ENCODE measurements around the gene LRRC25.

LRRC25 gene

GRCh38 chr19:18432275-18433014 lies 35.0 kb upstream of the LRRC25 start:
- no peaks in the 10 kb centered on the region for H3K9me3 Mint-ChIP-seq
- DNase-seq (ENCODE audit: low spot score in 2 of 2), result no peak
- H3K27me3 Mint-ChIP-seq, result no peaks in the 10 kb centered on the region
- H3K36me3 Mint-ChIP-seq (ENCODE audit: insufficient read depth), result peaks cover 25% of the 10 kb centered on the region
- H3K4me1 Mint-ChIP-seq, result peaks cover 9% of the 10 kb centered on the region
- H3K4me3 Mint-ChIP-seq, result peak overlapping the region; percentile 54
- ATAC-seq (replicated peaks; ENCODE audit: extremely low read depth, poor library complexity, severe bottlenecking), result no peak
- H3K27ac Mint-ChIP-seq (ENCODE audit: low read depth), result no peak overlapping the region

GRCh38 chr19:18431351-18432197 lies 34.2 kb upstream of the LRRC25 start:
- Mint-ChIP-seq H3K27ac (ENCODE audit: low read depth) (no peak overlapping the region), H3K36me3 (ENCODE audit: insufficient read depth) (peaks cover 23% of the 10 kb centered on the region), H3K27me3 (no peaks in the 10 kb centered on the region), H3K4me3 (peak overlapping the region; percentile 54), H3K9me3 (no peaks in the 10 kb centered on the region), H3K4me1 (peaks cover 8% of the 10 kb centered on the region)
- ATAC-seq (replicated peaks; ENCODE audit: extremely low read depth, poor library complexity, severe bottlenecking) (no peak), DNase-seq (ENCODE audit: low spot score in 2 of 2) (no peak)

GRCh38 chr19:18430417-18431144 lies 33.2 kb upstream of the LRRC25 start:
- peaks cover 27% of the 10 kb centered on the region for H3K36me3 Mint-ChIP-seq (ENCODE audit: insufficient read depth)
- peak overlapping the region; percentile 59 for H3K4me3 Mint-ChIP-seq
- ATAC-seq (replicated peaks; ENCODE audit: extremely low read depth, poor library complexity, severe bottlenecking), result no peak
- peak overlapping the region; percentile 85 for H3K27ac Mint-ChIP-seq (ENCODE audit: low read depth)
- H3K9me3 Mint-ChIP-seq, result no peaks in the 10 kb centered on the region
- H3K27me3 Mint-ChIP-seq, result no peaks in the 10 kb centered on the region
- peaks cover 7% of the 10 kb centered on the region for H3K4me1 Mint-ChIP-seq
- no peak for DNase-seq (ENCODE audit: low spot score in 2 of 2)

- Mint-ChIP-seq H3K4me1 (peaks cover 11% of the 10 kb centered on the region), H3K4me3 (peak overlapping the region; percentile 59), H3K36me3 (ENCODE audit: insufficient read depth) (peaks cover 26% of the 10 kb centered on the region), H3K27ac (ENCODE audit: low read depth) (peak overlapping the region; percentile 85), H3K9me3 (no peaks in the 10 kb centered on the region), H3K27me3 (no peaks in the 10 kb centered on the region)
- ATAC-seq (replicated peaks; ENCODE audit: extremely low read depth, poor library complexity, severe bottlenecking), result peak; percentile 9
- no peak for DNase-seq (ENCODE audit: low spot score in 2 of 2)
Observed at GRCh38 chr19:18429717-18430416, 32.4 kb upstream of the LRRC25 start.

GRCh38 chr19:18428787-18429674 lies 31.6 kb upstream of the LRRC25 start:
- Mint-ChIP-seq H3K27ac (ENCODE audit: low read depth) (peak overlapping the region; percentile 85), H3K9me3 (no peaks in the 10 kb centered on the region), H3K4me3 (peak overlapping the region; percentile 59), H3K36me3 (ENCODE audit: insufficient read depth) (peaks cover 22% of the 10 kb centered on the region), H3K27me3 (no peaks in the 10 kb centered on the region), H3K4me1 (peaks cover 19% of the 10 kb centered on the region)
- ATAC-seq (replicated peaks; ENCODE audit: extremely low read depth, poor library complexity, severe bottlenecking), result peak; percentile 86
- peak; percentile 86 to 91 for DNase-seq (ENCODE audit: low spot score in 2 of 2)

GRCh38 chr19:18428173-18428786 lies 30.9 kb upstream of the LRRC25 start:
- H3K36me3 Mint-ChIP-seq (ENCODE audit: insufficient read depth), result peaks cover 25% of the 10 kb centered on the region
- DNase-seq (ENCODE audit: low spot score in 2 of 2), result no peak
- peaks cover 27% of the 10 kb centered on the region for H3K4me1 Mint-ChIP-seq
- ATAC-seq (replicated peaks; ENCODE audit: extremely low read depth, poor library complexity, severe bottlenecking), result no peak
- peak overlapping the region; percentile 59 for H3K4me3 Mint-ChIP-seq
- no peaks in the 10 kb centered on the region for H3K27me3 Mint-ChIP-seq
- H3K9me3 Mint-ChIP-seq, result no peaks in the 10 kb centered on the region
- peak overlapping the region; percentile 85 for H3K27ac Mint-ChIP-seq (ENCODE audit: low read depth)

GRCh38 chr19:18427743-18428113 lies 30.3 kb upstream of the LRRC25 start:
- Mint-ChIP-seq H3K4me1 (peaks cover 32% of the 10 kb centered on the region), H3K27me3 (no peaks in the 10 kb centered on the region), H3K4me3 (no peak overlapping the region), H3K27ac (ENCODE audit: low read depth) (peak overlapping the region; percentile 85), H3K36me3 (ENCODE audit: insufficient read depth) (peaks cover 24% of the 10 kb centered on the region), H3K9me3 (no peaks in the 10 kb centered on the region)
- no peak for ATAC-seq (replicated peaks; ENCODE audit: extremely low read depth, poor library complexity, severe bottlenecking)
- no peak for DNase-seq (ENCODE audit: low spot score in 2 of 2)

GRCh38 chr19:18427080-18427742 lies 29.8 kb upstream of the LRRC25 start:
- peak overlapping the region; percentile 4 for H3K4me3 Mint-ChIP-seq
- H3K9me3 Mint-ChIP-seq, result no peaks in the 10 kb centered on the region
- H3K36me3 Mint-ChIP-seq (ENCODE audit: insufficient read depth), result peaks cover 23% of the 10 kb centered on the region
- H3K27me3 Mint-ChIP-seq, result no peaks in the 10 kb centered on the region
- DNase-seq (ENCODE audit: low spot score in 2 of 2), result no peak
- peak overlapping the region; percentile 85 for H3K27ac Mint-ChIP-seq (ENCODE audit: low read depth)
- no peak for ATAC-seq (replicated peaks; ENCODE audit: extremely low read depth, poor library complexity, severe bottlenecking)
- H3K4me1 Mint-ChIP-seq, result peaks cover 38% of the 10 kb centered on the region

- Mint-ChIP-seq H3K36me3 (ENCODE audit: insufficient read depth) (peaks cover 22% of the 10 kb centered on the region), H3K27me3 (no peaks in the 10 kb centered on the region), H3K4me1 (peaks cover 46% of the 10 kb centered on the region), H3K27ac (ENCODE audit: low read depth) (peak overlapping the region; percentile 85), H3K9me3 (no peaks in the 10 kb centered on the region), H3K4me3 (no peak overlapping the region)
- ATAC-seq (replicated peaks; ENCODE audit: extremely low read depth, poor library complexity, severe bottlenecking) (no peak), DNase-seq (ENCODE audit: low spot score in 2 of 2) (no peak)
Observed at GRCh38 chr19:18426416-18426767, 29.0 kb upstream of the LRRC25 start.

- Mint-ChIP-seq H3K4me1 (peaks cover 52% of the 10 kb centered on the region), H3K27me3 (no peaks in the 10 kb centered on the region), H3K9me3 (no peaks in the 10 kb centered on the region), H3K36me3 (ENCODE audit: insufficient read depth) (peaks cover 21% of the 10 kb centered on the region), H3K4me3 (peak overlapping the region; percentile 16), H3K27ac (ENCODE audit: low read depth) (peak overlapping the region; percentile 85)
- DNase-seq (ENCODE audit: low spot score in 2 of 2) (no peak), ATAC-seq (replicated peaks; ENCODE audit: extremely low read depth, poor library complexity, severe bottlenecking) (no peak)
Observed at GRCh38 chr19:18425515-18426415, 28.3 kb upstream of the LRRC25 start.

Measured in central memory CD8-positive, alpha-beta T cell (primary cell).